ENCODE data around the gene DCPS. TPM values are rescaled to one million over a fixed set of nuclear protein-coding genes. Genes with fewer than 3 reads are reported as not detected.
A peak's percentile ranks its signal among the peaks of the same experiment; 100 is the strongest.
"Not testable (repeated sequence)": the region's sequence is repeated elsewhere in the genome, so short reads cannot be mapped to it uniquely, and the experiment has no call there.

The DCPS gene
- total and polyA plus RNA-seq, 7 donors, result 7.6 to 30.0 (median 9.7) TPM

- Histone ChIP-seq H3K27me3 (no peaks in the 10 kb centered on the region), H3K4me1 (peaks cover 0 to 19% (median 15%) of the 10 kb centered on the region in 4 donors), H3K36me3 (peaks cover 0 to 3% (median 0%) of the 10 kb centered on the region in 4 donors), H3K9me3 (no peaks in the 10 kb centered on the region), H3K27ac (no peak overlapping the region), H3K4me3 (no peak overlapping the region)
- 79 to 93% methylated on average over 4 of the region's 4 CpGs for WGBS, 2 donors
- intact Hi-C loops (cut with DNase I), result no loop called here
- no peak for DNase-seq
- TF ChIP-seq POLR2A (IDR thresholded peaks at IDR 0.05) (no peak), CTCF (IDR thresholded peaks at IDR 0.05) (no peak), EP300 (IDR thresholded peaks at IDR 0.05) (no peak), POLR2AphosphoS5 (IDR thresholded peaks at IDR 0.05) (no peak)
These were observed 1.8 kb downstream of the DCPS start for GRCh38 chr11:126305699-126306098.

GRCh38 chr11:126307706-126308105, 3.8 kb downstream of the DCPS start:
- no peak for DNase-seq
- Histone ChIP-seq H3K27me3 (no peaks in the 10 kb centered on the region), H3K36me3 (no peaks in the 10 kb centered on the region), H3K4me3 (no peak overlapping the region), H3K9me3 (no peaks in the 10 kb centered on the region), H3K4me1 (peaks cover 0 to 23% (median 21%) of the 10 kb centered on the region in 4 donors), H3K27ac (no peak overlapping the region)
- intact Hi-C loops (cut with DNase I), result no loop called here
- WGBS, 2 donors, result 53 to 71% methylated on average over 5 of the region's 5 CpGs
- TF ChIP-seq CTCF (IDR thresholded peaks at IDR 0.05), result no peak
- TF ChIP-seq POLR2A (IDR thresholded peaks at IDR 0.05), result no peak
- no peak for TF ChIP-seq EP300 (IDR thresholded peaks at IDR 0.05)
- no peak for TF ChIP-seq POLR2AphosphoS5 (IDR thresholded peaks at IDR 0.05)

GRCh38 chr11:126308271-126308671, 4.4 kb downstream of the DCPS start:
- no peak for DNase-seq
- TF ChIP-seq POLR2A (IDR thresholded peaks at IDR 0.05) (no peak), EP300 (IDR thresholded peaks at IDR 0.05) (no peak), POLR2AphosphoS5 (IDR thresholded peaks at IDR 0.05) (no peak), CTCF (IDR thresholded peaks at IDR 0.05) (no peak)
- H3K27ac ChIP-seq, result no peak overlapping the region
- peaks cover 0 to 22% (median 20%) of the 10 kb centered on the region in 4 donors for H3K4me1 ChIP-seq
- intact Hi-C loops (cut with DNase I), result no loop called here
- WGBS, 2 donors, result 87 to 91% methylated on average over 4 of the region's 4 CpGs
- H3K9me3 ChIP-seq, result no peaks in the 10 kb centered on the region
- H3K27me3 ChIP-seq, result no peaks in the 10 kb centered on the region
- no peak overlapping the region for H3K4me3 ChIP-seq
- peaks cover 0 to 1% (median 0%) of the 10 kb centered on the region in 4 donors for H3K36me3 ChIP-seq

- H3K27me3 ChIP-seq; H3K9me3 ChIP-seq; H3K36me3 ChIP-seq; intact Hi-C loops (cut with DNase I); H3K4me3 ChIP-seq; H3K27ac ChIP-seq; DNase-seq: not testable (repeated sequence)
- 94 to 96% methylated on average over 4 of the region's 4 CpGs for WGBS, 2 donors
- H3K4me1 ChIP-seq, result peaks cover 0 to 19% (median 17%) of the 10 kb centered on the region in 4 donors
These were observed 4.9 kb downstream of the DCPS start for GRCh38 chr11:126308771-126309170.

- TF ChIP-seq POLR2AphosphoS5 (IDR thresholded peaks at IDR 0.05), result no peak
- TF ChIP-seq CTCF (IDR thresholded peaks at IDR 0.05), result peak; percentile 53 to 87 (median 76)
- no peaks in the 10 kb centered on the region for H3K9me3 ChIP-seq
- H3K27me3 ChIP-seq, result no peaks in the 10 kb centered on the region
- WGBS, 2 donors, result 55 to 73% methylated on average over 12 of the region's 12 CpGs
- H3K4me3 ChIP-seq, result no peak overlapping the region
- peak; percentile 86 for DNase-seq
- H3K36me3 ChIP-seq, result peaks cover 0 to 6% (median 0%) of the 10 kb centered on the region in 4 donors
- intact Hi-C loops (cut with DNase I), result loop anchor here (2.0 to 5.0 kb wide), 3 partner anchors 48 to 170 kb away; no protein-coding TSS in a partner anchor
- peak overlapping the region in 2 of 4 donors; percentile 10 to 15 for H3K27ac ChIP-seq
- peaks cover 0 to 10% (median 9%) of the 10 kb centered on the region in 4 donors for H3K4me1 ChIP-seq
These were observed 6.5 kb downstream of the DCPS start for GRCh38 chr11:126310200-126310991.

All from sigmoid colon (tissue), 7 donors.